Activated naive CD4-positive, alpha-beta T cell treated with anti-CD3 and anti-CD28 coated beads, Interleukin-2, amount 50 U/mL, for 72 hours (primary cell): ENCODE results near the gene RERE. TPM values are rescaled to one million over a fixed set of nuclear protein-coding genes. Genes with fewer than 3 reads are reported as not detected.

Experiments
- total RNA-seq, 2 donors: library from RNA; stranded (reverse); gene quantifications; one replicate each; pipeline ENCODE4 v1.2.3, GENCODE V29; 2022

RERE gene
- total RNA-seq, 2 donors from 2014 or later: 51.8 to 72.1 TPM

Other genes starting within 250 kb of the RERE start
- 1,000 to 10,000 TPM; 1,473 to 3,739 TPM for gene ENO1, start 61.0 kb upstream of the RERE start, total RNA-seq
- gene CA6, start 128.2 kb upstream of the RERE start, total RNA-seq: 1 to 10 TPM in 1 of 2 donors, under 1 TPM in 1; 0.66 to 1.7 TPM
- gene SLC2A7, start 208.8 kb upstream of the RERE start, total RNA-seq: not detected